GM12892 (cell line): Measurements from ENCODE around the gene PYCARD.
"Not testable (repeated sequence)": the region's sequence is repeated elsewhere in the genome, so short reads cannot be mapped to it uniquely, and the experiment has no call there.

ENCODE experiments used
- POLR2A ChIP-seq: IDR thresholded peaks from 2 replicates; pipeline ENCODE4 v1.6.1; 2011; ENCODE audit warnings: low read depth, low read length, control low read depth
- POLR2AphosphoS5 ChIP-seq: IDR thresholded peaks from 2 replicates; pipeline ENCODE4 v1.6.1; 2011; ENCODE audit warnings: low read depth, low read length, control low read depth
- TAF1 ChIP-seq: IDR thresholded peaks from 2 replicates; pipeline ENCODE4 v1.6.1; 2011; ENCODE audit warnings: low read depth, mild to moderate bottlenecking, control low read depth, low read length, borderline replicate concordance

DNA sequence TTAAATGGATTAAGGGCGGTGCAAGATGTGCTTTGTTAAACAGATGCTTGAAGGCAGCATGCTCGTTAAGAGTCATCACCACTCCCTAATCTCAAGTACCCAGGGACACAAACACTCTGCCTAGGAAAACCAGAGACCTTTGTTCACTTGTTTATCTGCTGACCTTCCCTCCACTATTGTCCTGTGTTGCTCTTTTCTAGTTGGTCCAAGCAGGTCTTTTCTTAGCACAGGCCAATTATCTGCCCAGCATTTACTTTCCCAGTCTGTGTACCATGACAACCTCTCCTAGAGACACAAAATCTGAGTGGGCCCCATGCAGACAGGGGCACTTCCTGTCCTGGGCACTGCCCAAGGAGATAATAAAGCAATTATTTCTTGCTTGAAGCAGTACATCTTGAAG is 32.5 kb downstream of the PYCARD start:
- TF ChIP-seq POLR2A, POLR2AphosphoS5, TAF1: not testable (repeated sequence)
